ENCODE results near the gene ARHGAP26.
A peak's percentile ranks its signal among the peaks of the same experiment; 100 is the strongest.
"Not testable (repeated sequence)": the region's sequence is repeated elsewhere in the genome, so short reads cannot be mapped to it uniquely, and the experiment has no call there.

Gene ARHGAP26

GRCh38 chr5:142937374-142937773, 167.2 kb downstream of the ARHGAP26 start:
- DNase-seq (ENCODE audit: low spot score): no peak

GRCh38 chr5:142938266-142938880, 168.2 kb downstream of the ARHGAP26 start:
- DNase-seq (ENCODE audit: low spot score): no peak

- DNase-seq (ENCODE audit: low spot score): no peak
Observed at GRCh38 chr5:142939006-142939405, 168.8 kb downstream of the ARHGAP26 start.

- DNase-seq (ENCODE audit: low spot score): no peak
Observed at GRCh38 chr5:142939884-142940283, 169.7 kb downstream of the ARHGAP26 start.

- no peak for DNase-seq (ENCODE audit: low spot score)
Observed at GRCh38 chr5:142941245-142941644, 171.1 kb downstream of the ARHGAP26 start.

- no peak for DNase-seq (ENCODE audit: low spot score)
Observed at GRCh38 chr5:142942901-142943300, 172.7 kb downstream of the ARHGAP26 start.

- no peak for DNase-seq (ENCODE audit: low spot score)
Observed at GRCh38 chr5:142944140-142944539, 174.0 kb downstream of the ARHGAP26 start.

- DNase-seq (ENCODE audit: low spot score): no peak
Observed at GRCh38 chr5:142945321-142945720, 175.1 kb downstream of the ARHGAP26 start.

GRCh38 chr5:142945845-142946244, 175.7 kb downstream of the ARHGAP26 start:
- no peak for DNase-seq (ENCODE audit: low spot score)

GRCh38 chr5:142946547-142947426, 176.6 kb downstream of the ARHGAP26 start:
- no peak for DNase-seq (ENCODE audit: low spot score)

- no peak for DNase-seq (ENCODE audit: low spot score)
Observed at GRCh38 chr5:142947427-142947709, 177.2 kb downstream of the ARHGAP26 start.

- no peak for DNase-seq (ENCODE audit: low spot score)
Observed at GRCh38 chr5:142952229-142952628, 182.1 kb downstream of the ARHGAP26 start.

- DNase-seq (ENCODE audit: low spot score): not testable (repeated sequence)
Observed at GRCh38 chr5:142952871-142953270, 182.7 kb downstream of the ARHGAP26 start.

GRCh38 chr5:142954455-142954854, 184.3 kb downstream of the ARHGAP26 start:
- DNase-seq (ENCODE audit: low spot score): no peak

- DNase-seq (ENCODE audit: low spot score): no peak
Observed at GRCh38 chr5:142955628-142956027, 185.5 kb downstream of the ARHGAP26 start.

GRCh38 chr5:142957528-142957927, 187.4 kb downstream of the ARHGAP26 start:
- no peak for DNase-seq (ENCODE audit: low spot score)

- no peak for DNase-seq (ENCODE audit: low spot score)
Observed at GRCh38 chr5:142958944-142959682, 188.9 kb downstream of the ARHGAP26 start.

GRCh38 chr5:142959683-142960657, 189.8 kb downstream of the ARHGAP26 start:
- peak; percentile 51 for DNase-seq (ENCODE audit: low spot score)

- no peak for DNase-seq (ENCODE audit: low spot score)
Observed at GRCh38 chr5:142961440-142962173, 191.4 kb downstream of the ARHGAP26 start.

- no peak for DNase-seq (ENCODE audit: low spot score)
Observed at GRCh38 chr5:142962174-142962533, 192.0 kb downstream of the ARHGAP26 start.

Data from LoVo (cell line).